NOMO-1 treated with dmso at 0.1 percent for 144 hours (cell line): ENCODE measurements around the gene NLE1.
"Not testable (repeated sequence)": the region's sequence is repeated elsewhere in the genome, so short reads cannot be mapped to it uniquely, and the experiment has no call there.

Experiments used
- DNase-seq: peaks from one replicate; lab custom pipeline; 2025; ENCODE audit not compliant: unreplicated experiment; lab: John Stamatoyannopoulos, UW

NLE1 gene

GRCh38 chr17:35141681-35142466 lies at the start of gene NLE1:
TSS of gene NLE1 (minus strand) at chr17:35142303. CDS start at chr17:35142275, 28 bp downstream.
- peak; percentile 75 for DNase-seq

GRCh38 chr17:35191001-35191695 lies 49.0 kb upstream of the NLE1 start:
- no peak for DNase-seq

- peak; percentile 52 for DNase-seq
Observed at GRCh38 chr17:35189291-35189690, 47.2 kb upstream of the NLE1 start.

GRCh38 chr17:35188111-35188510 lies 46.0 kb upstream of the NLE1 start:
- DNase-seq: no peak

- no peak for DNase-seq
Observed at GRCh38 chr17:35187481-35187880, 45.4 kb upstream of the NLE1 start.

GRCh38 chr17:35185849-35186248 lies 43.7 kb upstream of the NLE1 start:
- DNase-seq: peak; percentile 16

- no peak for DNase-seq
Observed at GRCh38 chr17:35184274-35184673, 42.2 kb upstream of the NLE1 start.

GRCh38 chr17:35183332-35183731 lies 41.2 kb upstream of the NLE1 start:
- DNase-seq: no peak

- DNase-seq: not testable (repeated sequence)
Observed at GRCh38 chr17:35179379-35179778, 37.3 kb upstream of the NLE1 start.

- DNase-seq: no peak
Observed at GRCh38 chr17:35176897-35177296, 34.8 kb upstream of the NLE1 start.

- DNase-seq: no peak
Observed at GRCh38 chr17:35175638-35176415, 33.7 kb upstream of the NLE1 start.

- no peak for DNase-seq
Observed at GRCh38 chr17:35174835-35175334, 32.8 kb upstream of the NLE1 start.

GRCh38 chr17:35172321-35172720 lies 30.2 kb upstream of the NLE1 start:
- DNase-seq: not testable (repeated sequence)

- no peak for DNase-seq
Observed at GRCh38 chr17:35171834-35172233, 29.7 kb upstream of the NLE1 start.

- DNase-seq: no peak
Observed at GRCh38 chr17:35170968-35171771, 29.1 kb upstream of the NLE1 start.

- DNase-seq: no peak
Observed at GRCh38 chr17:35169835-35170363, 27.8 kb upstream of the NLE1 start.

- no peak for DNase-seq
Observed at GRCh38 chr17:35167666-35168065, 25.6 kb upstream of the NLE1 start.

- no peak for DNase-seq
Observed at GRCh38 chr17:35167046-35167445, 24.9 kb upstream of the NLE1 start.

GRCh38 chr17:35166526-35166925 lies 24.4 kb upstream of the NLE1 start:
- no peak for DNase-seq

- no peak for DNase-seq
Observed at GRCh38 chr17:35164716-35165115, 22.6 kb upstream of the NLE1 start.
